Natural killer cell treated with Interleukin-12 subunit alpha and Interleukin-12 subunit beta and Interleukin-15 and Interleukin-18, amount 100 ng/mL, for 72 hours (primary cell): Measurements from ENCODE around the gene PGAP3. TPM values are rescaled to one million over a fixed set of nuclear protein-coding genes. Genes with fewer than 3 reads are reported as not detected.

Experiments
- ATAC-seq, 2 donors: fragments of 150-1000 bp; cut with Tn5 transposase in 1 of 2; sonication (Bioruptor Pico), chemical (Tn5 transposase) in 1 of 2; 2 replicates each; pipeline ENCODE4 v1.10.0; 2021
- DNase-seq: peaks from one replicate; pipeline ENCODE4 v3.0.0; 2022; ENCODE audit warnings: low spot score
- H3K27ac Mint-ChIP-seq, 2 donors: 1 replicate in 1 of 2; 2 replicates in 1 of 2; pipeline ENCODE4 v1.8.0; 2022; ENCODE audit warnings: mixed read lengths in 2 of 2, mild to moderate bottlenecking in 1 of 2, moderate library complexity in 1 of 2
- H3K27me3 Mint-ChIP-seq, 2 donors: 1 replicate in 1 of 2; 2 replicates in 1 of 2; pipeline ENCODE4 v1.8.0; 2022; ENCODE audit warnings: mixed read lengths in 2 of 2
- H3K36me3 Mint-ChIP-seq: one replicate; pipeline ENCODE4 v1.8.0; 2022; ENCODE audit warnings: mixed read lengths
- H3K4me1 Mint-ChIP-seq, 2 donors: 1 replicate in 1 of 2; 2 replicates in 1 of 2; pipeline ENCODE4 v1.8.0; 2022; ENCODE audit warnings: low read depth in 2 of 2, mixed read lengths in 2 of 2, mild to moderate bottlenecking in 1 of 2
- H3K4me3 Mint-ChIP-seq: one replicate; pipeline ENCODE4 v1.8.0; 2022; ENCODE audit warnings: mixed read lengths
- H3K9me3 Mint-ChIP-seq: 2 replicates; pipeline ENCODE4 v1.8.0; 2022; ENCODE audit warnings: mixed read lengths
- total RNA-seq, 2 donors: library from RNA; stranded (reverse); gene quantifications; one replicate each; pipeline ENCODE4 v1.2.3, GENCODE V29; 2022

PGAP3 gene
- total RNA-seq, 2 donors from 2014 or later, result 8.8 to 13.7 TPM

DNA sequence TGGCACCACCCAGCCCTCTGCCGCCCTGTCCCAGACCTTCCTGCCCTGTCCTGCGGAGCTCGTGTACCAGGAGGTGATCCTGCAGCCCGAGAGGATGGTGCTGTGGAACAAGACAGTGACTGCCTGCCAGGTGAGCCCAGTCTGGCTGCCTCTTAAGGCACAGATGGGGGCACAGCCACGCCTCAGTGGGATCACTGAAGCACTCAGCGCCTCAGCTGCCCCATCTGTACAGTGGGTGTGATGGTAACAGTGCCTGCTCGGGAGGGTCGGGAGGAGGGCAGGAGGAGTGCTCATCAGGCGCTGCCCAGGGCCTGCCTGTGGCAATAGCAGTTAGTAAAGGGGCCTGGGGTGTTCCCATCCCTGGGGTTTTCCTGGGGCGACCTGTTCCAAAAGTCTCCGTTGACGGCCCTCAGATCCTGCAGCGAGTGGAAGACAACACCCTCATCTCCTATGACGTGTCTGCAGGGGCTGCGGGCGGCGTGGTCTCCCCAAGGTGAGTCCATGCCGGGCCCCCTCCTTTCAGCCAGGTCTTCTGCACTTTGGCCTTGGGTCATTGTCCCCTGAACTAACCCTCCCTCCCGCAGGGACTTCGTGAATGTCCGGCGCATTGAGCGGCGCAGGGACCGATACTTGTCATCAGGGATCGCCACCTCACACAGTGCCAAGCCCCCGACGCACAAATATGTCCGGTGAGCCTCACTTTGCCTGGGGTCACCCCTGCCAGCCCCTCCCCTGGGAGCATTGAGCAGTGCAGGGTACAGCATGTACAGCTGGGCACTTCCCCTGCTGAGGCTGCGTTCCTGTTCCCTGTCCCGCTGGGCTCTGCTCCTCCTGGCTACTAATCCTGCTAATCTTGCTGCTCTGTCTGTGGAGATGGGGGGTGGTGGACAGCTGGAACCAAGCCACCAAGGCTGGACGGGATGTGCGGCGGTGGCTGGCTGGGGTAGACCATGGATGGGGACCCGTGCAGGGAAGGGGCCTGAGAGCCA is 27.2 kb downstream of the PGAP3 start:
- Mint-ChIP-seq H3K27ac (no peak overlapping the region), H3K36me3 (no peaks in the 10 kb centered on the region)
- ATAC-seq, result no peak

GRCh38 chr17:39660011-39660360 is 27.9 kb downstream of the PGAP3 start:
- Mint-ChIP-seq H3K4me1 (peaks cover 5 to 6% of the 10 kb centered on the region in 2 donors), H3K4me3 (no peak overlapping the region), H3K9me3 (no peaks in the 10 kb centered on the region), H3K27me3 (no peaks in the 10 kb centered on the region), H3K36me3 (no peaks in the 10 kb centered on the region), H3K27ac (no peak overlapping the region)
- ATAC-seq, result no peak
- DNase-seq, result no peak

More for the DNA sequence above, 27.2 kb downstream of the PGAP3 start:
- DNase-seq, result no peak
- Mint-ChIP-seq H3K27me3 (no peaks in the 10 kb centered on the region), H3K4me1 (peaks cover under 1% of the 10 kb centered on the region in 2 donors), H3K9me3 (no peaks in the 10 kb centered on the region), H3K4me3 (no peak overlapping the region)

- ATAC-seq, result no peak
- Mint-ChIP-seq H3K27me3 (no peaks in the 10 kb centered on the region), H3K4me1 (peaks cover 5 to 6% of the 10 kb centered on the region in 2 donors), H3K4me3 (no peak overlapping the region), H3K27ac (no peak overlapping the region), H3K9me3 (no peaks in the 10 kb centered on the region), H3K36me3 (no peaks in the 10 kb centered on the region)
- DNase-seq, result no peak
These were observed 28.4 kb downstream of the PGAP3 start for GRCh38 chr17:39659279-39660010.

DNA sequence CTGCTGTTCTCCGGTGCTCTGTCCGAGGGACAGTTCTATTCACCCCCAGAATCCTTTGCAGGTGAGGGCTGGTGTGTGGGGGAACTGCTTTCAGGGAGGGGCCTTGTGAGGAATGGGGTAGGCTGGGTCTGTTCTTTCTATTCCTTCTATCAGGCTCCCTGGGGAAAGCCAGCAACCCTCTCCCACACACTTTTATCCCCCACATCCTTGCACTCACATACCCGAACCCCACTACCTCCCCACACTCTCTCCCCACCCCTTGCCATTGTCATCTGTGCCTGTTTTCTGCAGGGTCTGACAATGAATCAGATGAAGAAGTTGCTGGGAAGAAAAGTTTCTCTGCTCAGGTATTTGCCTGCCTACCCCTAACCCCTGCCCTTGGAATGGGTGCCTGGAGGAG is 29.1 kb downstream of the PGAP3 start:
- H3K4me3 Mint-ChIP-seq, result no peak overlapping the region
- DNase-seq, result no peak
- ATAC-seq, result no peak
- H3K4me1 Mint-ChIP-seq, result peaks cover 7 to 9% of the 10 kb centered on the region in 2 donors
- no peaks in the 10 kb centered on the region for H3K27me3 Mint-ChIP-seq
- no peak overlapping the region for H3K27ac Mint-ChIP-seq
- H3K9me3 Mint-ChIP-seq, result no peaks in the 10 kb centered on the region
- H3K36me3 Mint-ChIP-seq, result no peaks in the 10 kb centered on the region

- Mint-ChIP-seq H3K36me3 (no peaks in the 10 kb centered on the region), H3K4me3 (no peak overlapping the region), H3K27ac (no peak overlapping the region), H3K27me3 (no peaks in the 10 kb centered on the region), H3K4me1 (peaks cover 10 to 12% of the 10 kb centered on the region in 2 donors), H3K9me3 (no peaks in the 10 kb centered on the region)
- ATAC-seq (no peak), DNase-seq (no peak)
These were observed 29.5 kb downstream of the PGAP3 start for GRCh38 chr17:39658346-39658745.

DNA sequence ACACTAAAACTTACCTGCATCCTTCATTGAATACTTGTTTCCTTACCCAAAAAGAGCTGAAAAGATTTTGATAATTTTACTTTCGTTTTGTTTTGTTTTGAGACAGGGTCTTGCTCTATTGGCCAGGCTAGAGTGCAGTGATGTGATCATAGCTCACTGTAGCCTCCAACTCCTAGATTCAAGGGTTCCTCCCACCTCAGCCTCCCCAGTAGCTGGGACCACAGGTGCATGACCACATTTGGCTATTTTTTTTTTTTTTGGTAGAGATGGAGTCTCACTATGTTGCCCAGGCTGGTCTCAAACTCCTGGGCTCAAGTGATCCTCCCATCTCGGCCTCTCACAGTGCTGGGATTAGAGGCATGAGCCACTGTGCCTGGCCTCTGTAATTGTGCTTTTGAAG is 32.8 kb downstream of the PGAP3 start:
- Mint-ChIP-seq H3K27ac (peak overlapping the region in 1 of 2 donors; percentile 16), H3K4me1 (peaks cover 28 to 31% of the 10 kb centered on the region in 2 donors), H3K27me3 (no peaks in the 10 kb centered on the region), H3K4me3 (no peak overlapping the region), H3K36me3 (no peaks in the 10 kb centered on the region), H3K9me3 (no peaks in the 10 kb centered on the region)
- DNase-seq, result no peak
- no peak for ATAC-seq

DNA sequence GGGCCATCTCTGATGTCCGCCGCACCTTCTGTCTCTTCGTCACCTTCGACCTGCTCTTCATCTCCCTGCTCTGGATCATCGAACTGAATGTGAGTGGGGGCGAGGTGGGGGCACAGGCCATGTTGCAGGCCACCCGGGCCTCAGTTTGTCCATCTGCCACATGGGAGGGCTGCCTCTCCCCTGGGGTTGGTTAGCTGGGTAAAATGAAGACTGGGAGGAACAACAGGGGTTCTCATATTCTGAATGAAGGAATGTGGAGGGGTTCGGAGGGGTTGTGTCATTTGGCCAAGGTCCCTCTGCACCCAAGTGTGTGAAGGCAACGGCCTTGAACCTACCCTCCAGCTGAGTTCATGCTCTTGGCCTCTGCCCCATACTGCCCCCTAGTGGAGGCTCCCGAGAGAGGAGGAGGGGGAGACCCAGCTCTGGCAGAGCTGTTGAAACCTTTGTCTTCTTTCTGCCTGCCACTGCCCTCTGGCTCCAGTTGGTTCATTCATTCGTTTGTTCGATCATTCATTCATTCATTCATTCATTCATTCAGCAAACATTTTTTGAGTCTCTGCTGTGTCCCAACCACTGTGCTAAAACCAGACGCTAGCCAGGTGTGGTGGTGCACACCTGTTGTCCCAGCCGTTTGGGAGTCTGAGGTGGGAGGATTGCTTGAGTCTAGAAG is 34.1 kb downstream of the PGAP3 start:
- peak; percentile 77 for DNase-seq
- H3K36me3 Mint-ChIP-seq, result no peaks in the 10 kb centered on the region
- peak overlapping the region in 1 of 2 donors; percentile 45 for H3K27ac Mint-ChIP-seq
- no peak overlapping the region for H3K4me3 Mint-ChIP-seq
- H3K4me1 Mint-ChIP-seq, result peaks cover 37 to 39% of the 10 kb centered on the region in 2 donors
- H3K9me3 Mint-ChIP-seq, result no peaks in the 10 kb centered on the region
- no peaks in the 10 kb centered on the region for H3K27me3 Mint-ChIP-seq
- ATAC-seq, result peak; percentile 72 to 83

- Mint-ChIP-seq H3K36me3 (no peaks in the 10 kb centered on the region), H3K4me1 (peaks cover 39 to 43% of the 10 kb centered on the region in 2 donors), H3K9me3 (no peaks in the 10 kb centered on the region), H3K27me3 (no peaks in the 10 kb centered on the region), H3K27ac (no peak overlapping the region), H3K4me3 (no peak overlapping the region)
- DNase-seq, result no peak
- ATAC-seq, result peak in 1 of 2 donors; percentile 40
These were observed 34.6 kb downstream of the PGAP3 start for GRCh38 chr17:39653316-39653661.

GRCh38 chr17:39652587-39653315 is 35.1 kb downstream of the PGAP3 start:
- H3K4me1 Mint-ChIP-seq, result peaks cover 40 to 43% of the 10 kb centered on the region in 2 donors
- no peaks in the 10 kb centered on the region for H3K36me3 Mint-ChIP-seq
- DNase-seq, result no peak
- no peaks in the 10 kb centered on the region for H3K27me3 Mint-ChIP-seq
- no peaks in the 10 kb centered on the region for H3K9me3 Mint-ChIP-seq
- H3K4me3 Mint-ChIP-seq, result no peak overlapping the region
- peak overlapping the region; percentile 25 to 74 for H3K27ac Mint-ChIP-seq
- peak in 1 of 2 donors; percentile 26 for ATAC-seq

DNA sequence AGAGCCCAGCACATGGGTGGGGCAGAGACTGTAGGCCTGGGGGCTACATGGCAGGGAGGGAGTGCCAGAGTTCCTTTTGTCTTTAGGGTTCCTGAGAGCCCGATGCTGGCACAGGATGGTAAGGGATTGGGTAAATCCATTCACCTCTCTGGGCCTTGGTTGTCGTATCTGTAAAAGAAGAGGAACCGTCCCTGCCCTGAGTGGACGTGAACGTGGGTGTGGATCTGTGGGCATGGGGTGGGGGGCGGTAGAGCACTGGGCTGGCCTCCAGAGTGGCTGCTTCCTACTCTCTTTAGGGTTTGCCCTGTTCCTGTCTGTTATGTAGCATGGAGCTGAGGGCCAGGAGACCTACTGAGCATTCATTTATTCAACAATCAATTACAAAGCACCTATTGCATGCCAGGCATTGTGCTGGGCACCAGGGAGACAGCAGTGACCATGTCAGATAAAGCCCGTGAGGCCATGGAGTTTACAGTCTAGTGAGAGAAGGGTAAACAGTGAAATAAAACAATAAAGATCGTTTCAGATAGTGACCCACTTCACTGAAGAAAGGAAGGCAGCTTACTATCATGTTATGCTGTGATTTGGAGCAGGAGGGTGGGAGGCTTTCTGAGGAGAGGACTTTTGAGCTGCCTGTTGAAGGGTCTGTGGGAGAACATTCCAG is 35.8 kb downstream of the PGAP3 start:
- Mint-ChIP-seq H3K4me1 (peaks cover 42 to 43% of the 10 kb centered on the region in 2 donors), H3K27ac (peak overlapping the region; percentile 25 to 74), H3K9me3 (no peaks in the 10 kb centered on the region), H3K36me3 (no peaks in the 10 kb centered on the region), H3K27me3 (no peaks in the 10 kb centered on the region), H3K4me3 (no peak overlapping the region)
- DNase-seq (no peak), ATAC-seq (no peak)

DNA sequence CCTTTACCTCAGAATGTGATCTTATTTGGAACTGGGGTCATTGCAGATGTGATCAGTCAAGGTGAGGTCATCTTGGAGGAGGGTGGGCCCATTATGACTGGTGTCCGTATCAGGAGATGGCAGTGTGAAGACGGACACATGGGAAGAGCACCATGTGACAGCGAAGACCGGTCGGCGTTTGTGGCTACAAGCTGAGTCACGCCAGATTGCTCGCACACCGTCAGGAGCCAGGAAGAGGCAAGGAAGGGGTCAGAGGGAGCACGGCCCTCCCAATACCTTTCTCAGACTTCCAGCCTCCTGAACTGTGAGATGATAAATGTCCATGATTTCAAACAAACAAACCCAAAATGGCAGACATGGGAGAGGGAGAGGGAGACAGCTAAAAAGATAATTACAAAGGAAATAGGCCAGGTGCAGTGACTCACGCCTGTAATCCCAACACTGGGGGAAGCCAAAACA is 37.7 kb downstream of the PGAP3 start:
- H3K4me1 Mint-ChIP-seq, result peaks cover 38 to 41% of the 10 kb centered on the region in 2 donors
- H3K27me3 Mint-ChIP-seq, result no peaks in the 10 kb centered on the region
- no peaks in the 10 kb centered on the region for H3K36me3 Mint-ChIP-seq
- H3K27ac Mint-ChIP-seq, result peak overlapping the region; percentile 25 to 74
- H3K4me3 Mint-ChIP-seq, result no peak overlapping the region
- no peak for ATAC-seq
- no peak for DNase-seq
- H3K9me3 Mint-ChIP-seq, result no peaks in the 10 kb centered on the region

DNA sequence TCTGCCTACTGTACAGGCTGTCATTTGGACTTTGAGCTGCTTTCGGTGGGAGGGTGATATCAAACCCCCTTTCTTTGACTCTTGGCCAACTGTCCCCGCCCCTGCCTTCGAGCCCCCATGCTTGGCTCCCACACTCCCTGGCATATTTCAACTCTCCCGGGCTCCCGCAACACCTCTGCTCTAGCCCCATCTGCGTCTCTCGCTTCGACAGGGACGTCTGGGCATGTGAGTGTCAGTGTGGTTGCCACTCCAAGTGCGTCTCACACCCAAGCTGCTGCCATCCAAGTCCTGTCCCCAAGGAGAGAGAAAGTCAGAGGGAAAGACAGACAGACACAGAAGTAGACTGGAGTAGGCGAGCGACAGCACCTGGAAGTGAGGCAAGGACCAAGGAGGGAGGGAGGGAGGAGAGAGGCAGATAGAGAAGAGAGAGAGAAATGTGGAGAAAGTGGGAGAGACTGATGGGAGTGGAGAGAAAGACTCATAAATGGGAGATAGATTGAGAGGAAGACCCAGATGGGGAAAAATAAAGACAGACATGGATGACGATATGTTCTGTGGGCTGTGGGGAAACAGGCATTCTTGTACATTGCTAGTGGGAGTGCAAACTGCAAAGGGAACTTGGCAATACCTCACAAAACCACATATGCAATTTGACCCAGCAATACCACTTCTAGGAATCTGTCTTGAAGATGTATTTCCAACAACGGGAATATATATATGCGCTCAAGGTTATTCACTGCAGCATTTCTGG is 39.1 kb downstream of the PGAP3 start:
- Mint-ChIP-seq H3K4me1 (peaks cover 41 to 51% of the 10 kb centered on the region in 2 donors), H3K9me3 (no peaks in the 10 kb centered on the region), H3K27ac (peak overlapping the region; percentile 2 to 10), H3K4me3 (no peak overlapping the region), H3K27me3 (no peaks in the 10 kb centered on the region), H3K36me3 (no peaks in the 10 kb centered on the region)
- DNase-seq, result no peak
- no peak for ATAC-seq
